CD14-positive monocyte (primary cell): ENCODE measurements around the gene ROMO1. TPM values are rescaled to one million over a fixed set of nuclear protein-coding genes. Genes with fewer than 3 reads are reported as not detected.

Source experiments
- DNase-seq, 3 donors: peaks; one replicate each; pipeline ENCODE4 v3.0.0-alpha.2; 2011 to 2022
- H2AFZ ChIP-seq: 2 replicates; pipeline ENCODE4 v1.6.0; 2012; ENCODE audit warnings: mild to moderate bottlenecking, low read depth, low read length, inconsistent platforms; ENCODE audit not compliant: insufficient read depth, poor library complexity, severe bottlenecking
- H3K27ac ChIP-seq, 2 donors: 1 replicate in 1 of 2; 2 replicates in 1 of 2; pipeline ENCODE4 v1.5.1; 2012 to 2013; ENCODE audit warnings: low read length in 2 of 2, control low read depth in 1 of 2, inconsistent platforms in 1 of 2, low read depth in 1 of 2, mild to moderate bottlenecking in 1 of 2
- H3K27me3 ChIP-seq, 2 donors: one replicate each; pipeline versions ENCODE4 v1.6.0 to v1.6.1; 2011 to 2013; ENCODE audit warnings: low read length in 2 of 2; ENCODE audit not compliant: control insufficient read depth in 2 of 2, insufficient read depth in 2 of 2
- H3K36me3 ChIP-seq, 2 donors: replicated peaks in 1 of 2; 1 replicate in 1 of 2; 2 replicates in 1 of 2; pipeline versions ENCODE4 v1.5.1 to v1.6.1; 2012 to 2013; ENCODE audit warnings: low read length in 2 of 2, control low read depth in 1 of 2, inconsistent platforms in 1 of 2, mild to moderate bottlenecking in 1 of 2; ENCODE audit not compliant: insufficient read depth in 2 of 2, control insufficient read depth in 1 of 2
- H3K4me1 ChIP-seq, 2 donors: 1 replicate in 1 of 2; 2 replicates in 1 of 2; pipeline versions ENCODE4 v1.5.1 to v1.6.1; 2012 to 2013; ENCODE audit warnings: low read length in 2 of 2, control low read depth in 1 of 2, inconsistent platforms in 1 of 2, mild to moderate bottlenecking in 1 of 2, moderate library complexity in 1 of 2; ENCODE audit not compliant: insufficient read depth in 2 of 2, control insufficient read depth in 1 of 2
- H3K4me2 ChIP-seq: replicated peaks from 2 replicates; pipeline ENCODE3; 2012; ENCODE audit warnings: low read length, moderate library complexity, mild to moderate bottlenecking; ENCODE audit not compliant: poor library complexity, severe bottlenecking; ENCODE audit errors: extremely low read depth
- H3K4me3 ChIP-seq, 3 experiments: fragments of 200-600 bp in 1 of 3; sonication (generic) in 1 of 3; replicated peaks in 1 of 3; 1 replicate in 2 of 3; 2 replicates in 1 of 3; pipeline ENCODE4 v1.5.1; 2011 to 2013; ENCODE audit warnings: low read length in 3 of 3, mild to moderate bottlenecking in 3 of 3, control low read depth in 2 of 3, low read depth in 2 of 3, inconsistent platforms in 1 of 3, moderate library complexity in 1 of 3
- H3K79me2 ChIP-seq: 2 replicates; pipeline ENCODE4 v1.6.0; 2012; ENCODE audit warnings: mild to moderate bottlenecking, control low read depth, inconsistent platforms, low read length, moderate library complexity; ENCODE audit not compliant: insufficient read depth
- H3K9ac ChIP-seq: 2 replicates; pipeline ENCODE4 v1.6.0; 2017; ENCODE audit warnings: low read length, mild to moderate bottlenecking; ENCODE audit not compliant: insufficient read depth, poor library complexity, severe bottlenecking
- H3K9me3 ChIP-seq, 2 donors: replicated peaks in 1 of 2; 1 replicate in 1 of 2; 2 replicates in 1 of 2; pipeline versions ENCODE4 v1.5.1 to v1.6.1; 2012 to 2013; ENCODE audit warnings: low read length in 2 of 2, control low read depth in 1 of 2; ENCODE audit not compliant: control insufficient read depth in 1 of 2, insufficient read depth in 1 of 2
- H4K20me1 ChIP-seq: 2 replicates; pipeline ENCODE4 v1.6.0; 2012; ENCODE audit warnings: mild to moderate bottlenecking, low read length, control low read depth, moderate library complexity; ENCODE audit not compliant: insufficient read depth
- H3K27ac Mint-ChIP-seq, 7 donors: one replicate each; pipeline ENCODE4 v1.8.0; 2020; ENCODE audit warnings: mild to moderate bottlenecking in 7 of 7, mixed read lengths in 7 of 7, moderate library complexity in 6 of 7, inconsistent platforms in 2 of 7
- H3K27me3 Mint-ChIP-seq, 3 donors: one replicate each; pipeline ENCODE4 v1.8.0; 2021 to 2022; ENCODE audit warnings: low read depth in 3 of 3, mild to moderate bottlenecking in 3 of 3, mixed read lengths in 3 of 3, moderate library complexity in 3 of 3, inconsistent platforms in 1 of 3
- H3K36me3 Mint-ChIP-seq, 2 donors: one replicate each; pipeline ENCODE4 v1.8.0; 2020; ENCODE audit warnings: mixed read lengths in 2 of 2, inconsistent platforms in 1 of 2, mild to moderate bottlenecking in 1 of 2
- H3K4me1 Mint-ChIP-seq: one replicate; pipeline ENCODE4 v1.8.0; 2020; ENCODE audit warnings: mild to moderate bottlenecking, mixed read lengths
- H3K4me3 Mint-ChIP-seq, 2 donors: one replicate each; pipeline ENCODE4 v1.8.0; 2020; ENCODE audit warnings: mild to moderate bottlenecking in 2 of 2, mixed read lengths in 2 of 2, moderate library complexity in 1 of 2
- H3K9me3 Mint-ChIP-seq, 7 donors: one replicate each; pipeline ENCODE4 v1.8.0; 2020 to 2022; ENCODE audit warnings: mixed read lengths in 7 of 7, mild to moderate bottlenecking in 6 of 7, moderate library complexity in 6 of 7, inconsistent platforms in 2 of 7
- WGBS: methylation state at CpG from one replicate; pipeline ENCODE4 v1.1.5; 2013; ENCODE audit warnings: missing lambda C conversion rate; ENCODE audit not compliant: insufficient coverage; 5-methylcytosine and 5-hydroxymethylcytosine counted together
- intact Hi-C, 2 donors: fragments of 100-400 bp; cut with micrococcal nuclease; formaldehyde crosslinking; loops; one replicate each; pipeline versions ENCODE4 v1.15.0 to v1.15.1; 2023
- polyA plus RNA-seq, 3 donors: library from polyadenylated mRNA; depleted of rRNA in 1 of 3; unstranded in 2 of 3; stranded (reverse) in 1 of 3; fragments of 300-500 nt in 2 of 3; fragments of >200 nt in 1 of 3; fragmentation: Illumina TruSeq in 2 of 3; gene quantifications; 1 replicate in 2 of 3; 2 replicates in 1 of 3; pipeline ENCODE4 v1.2.3, GENCODE V29; 2012 to 2021
- TF ChIP-seq, protein P1 (sequence below): fragments of 200-600 bp; IDR thresholded peaks from one replicate; pipeline ENCODE4 v1.8.0; 2022; ENCODE audit warnings: antibody characterized with exemption, mild to moderate bottlenecking

ROMO1 gene
- polyA plus RNA-seq, 3 donors: 220 to 448 (median 352) TPM

DNA sequence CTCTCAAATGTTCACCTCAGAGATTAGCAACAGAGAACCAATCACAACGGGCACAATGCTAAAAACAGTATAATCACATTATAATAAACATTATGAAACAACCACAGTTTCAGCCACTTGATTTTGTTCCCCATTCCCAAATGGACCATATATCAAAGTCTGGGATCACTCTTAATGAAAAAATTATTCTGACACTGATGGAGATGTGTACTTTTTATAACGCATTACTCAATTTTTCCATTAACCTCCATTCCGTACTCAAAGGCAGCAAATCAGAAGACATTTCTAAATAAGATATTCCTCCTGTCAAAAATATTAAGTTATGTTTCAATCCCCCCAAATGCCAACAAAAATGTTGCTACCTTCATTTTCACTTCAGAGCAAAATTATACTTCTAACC lies 37.3 kb upstream of the ROMO1 start:
- no peaks in the 10 kb centered on the region for H3K27me3 ChIP-seq
- intact Hi-C loops: loop anchor here (2.0 to 10.0 kb wide), 2 partner anchors 45 to 47 kb away; partner anchors contain the start of gene SPAG4 (in 1 of the 2)
- H3K27ac ChIP-seq: peak overlapping the region in 1 of 2 donors; percentile 52
- peak overlapping the region; percentile 90 for H3K4me2 ChIP-seq
- Mint-ChIP-seq H3K4me3 (peak overlapping the region in 1 of 2 donors; percentile 65), H3K27me3 (no peaks in the 10 kb centered on the region), H3K36me3 (peaks cover 2 to 5% of the 10 kb centered on the region in 2 donors), H3K9me3 (no peaks in the 10 kb centered on the region), H3K27ac (peak overlapping the region in 5 of 7 donors; percentile 43 to 70 (median 52)), H3K4me1 (peaks cover 47% of the 10 kb centered on the region)
- WGBS: no CpG with 5 or more reads among the region's 3 CpGs
- TF ChIP-seq, protein P1, sequence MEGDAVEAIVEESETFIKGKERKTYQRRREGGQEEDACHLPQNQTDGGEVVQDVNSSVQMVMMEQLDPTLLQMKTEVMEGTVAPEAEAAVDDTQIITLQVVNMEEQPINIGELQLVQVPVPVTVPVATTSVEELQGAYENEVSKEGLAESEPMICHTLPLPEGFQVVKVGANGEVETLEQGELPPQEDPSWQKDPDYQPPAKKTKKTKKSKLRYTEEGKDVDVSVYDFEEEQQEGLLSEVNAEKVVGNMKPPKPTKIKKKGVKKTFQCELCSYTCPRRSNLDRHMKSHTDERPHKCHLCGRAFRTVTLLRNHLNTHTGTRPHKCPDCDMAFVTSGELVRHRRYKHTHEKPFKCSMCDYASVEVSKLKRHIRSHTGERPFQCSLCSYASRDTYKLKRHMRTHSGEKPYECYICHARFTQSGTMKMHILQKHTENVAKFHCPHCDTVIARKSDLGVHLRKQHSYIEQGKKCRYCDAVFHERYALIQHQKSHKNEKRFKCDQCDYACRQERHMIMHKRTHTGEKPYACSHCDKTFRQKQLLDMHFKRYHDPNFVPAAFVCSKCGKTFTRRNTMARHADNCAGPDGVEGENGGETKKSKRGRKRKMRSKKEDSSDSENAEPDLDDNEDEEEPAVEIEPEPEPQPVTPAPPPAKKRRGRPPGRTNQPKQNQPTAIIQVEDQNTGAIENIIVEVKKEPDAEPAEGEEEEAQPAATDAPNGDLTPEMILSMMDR: no peak
- peaks cover 33 to 37% of the 10 kb centered on the region in 2 donors for H3K4me1 ChIP-seq
- H3K9me3 ChIP-seq: no peaks in the 10 kb centered on the region
- H3K79me2 ChIP-seq: peaks cover 82% of the 10 kb centered on the region
- peaks cover 46% of the 10 kb centered on the region for H4K20me1 ChIP-seq
- no peak overlapping the region for H2AFZ ChIP-seq
- H3K36me3 ChIP-seq: peaks cover 2 to 5% of the 10 kb centered on the region in 2 donors
- peak overlapping the region in 1 of 3 experiments; percentile 85 for H3K4me3 ChIP-seq
- DNase-seq: no peak
- no peak overlapping the region for H3K9ac ChIP-seq

- Histone ChIP-seq H3K27me3 (no peaks in the 10 kb centered on the region), H2AFZ (no peak overlapping the region), H3K4me2 (peak overlapping the region; percentile 90), H3K9me3 (no peaks in the 10 kb centered on the region), H4K20me1 (peaks cover 40% of the 10 kb centered on the region), H3K27ac (peak overlapping the region in 1 of 2 donors; percentile 52), H3K9ac (no peak overlapping the region), H3K36me3 (no peaks in the 10 kb centered on the region), H3K79me2 (peaks cover 76% of the 10 kb centered on the region), H3K4me1 (peaks cover 33 to 37% of the 10 kb centered on the region in 2 donors), H3K4me3 (peak overlapping the region in 1 of 3 experiments; percentile 85)
- peaks cover 43% of the 10 kb centered on the region for H3K4me1 Mint-ChIP-seq
- no peaks in the 10 kb centered on the region for H3K27me3 Mint-ChIP-seq
- no peak for DNase-seq
- intact Hi-C loops: loop anchor here (2.0 to 10.0 kb wide), 2 partner anchors 46 to 48 kb away; partner anchors contain the start of gene SPAG4 (in 1 of the 2)
- H3K27ac Mint-ChIP-seq: peak overlapping the region in 5 of 7 donors; percentile 10 to 97 (median 72)
- H3K4me3 Mint-ChIP-seq: peak overlapping the region in 1 of 2 donors; percentile 52
- H3K36me3 Mint-ChIP-seq: peaks cover 0 to 1% of the 10 kb centered on the region in 2 donors
- WGBS: no CpG with 5 or more reads among the region's 2 CpGs
- TF ChIP-seq, protein P1: no peak
- peaks cover 0 to 3% (median 0%) of the 10 kb centered on the region in 7 donors for H3K9me3 Mint-ChIP-seq
These were observed 36.7 kb upstream of the ROMO1 start for GRCh38 chr20:35662551-35662950.
